Measurements from ENCODE around the gene GREB1. TPM values are rescaled to one million over a fixed set of nuclear protein-coding genes. Genes with fewer than 3 reads are reported as not detected.
A peak's percentile ranks its signal among the peaks of the same experiment; 100 is the strongest.

The GREB1 gene
- total RNA-seq, 1 experiment from 2014 or later: 0.90 TPM

DNA sequence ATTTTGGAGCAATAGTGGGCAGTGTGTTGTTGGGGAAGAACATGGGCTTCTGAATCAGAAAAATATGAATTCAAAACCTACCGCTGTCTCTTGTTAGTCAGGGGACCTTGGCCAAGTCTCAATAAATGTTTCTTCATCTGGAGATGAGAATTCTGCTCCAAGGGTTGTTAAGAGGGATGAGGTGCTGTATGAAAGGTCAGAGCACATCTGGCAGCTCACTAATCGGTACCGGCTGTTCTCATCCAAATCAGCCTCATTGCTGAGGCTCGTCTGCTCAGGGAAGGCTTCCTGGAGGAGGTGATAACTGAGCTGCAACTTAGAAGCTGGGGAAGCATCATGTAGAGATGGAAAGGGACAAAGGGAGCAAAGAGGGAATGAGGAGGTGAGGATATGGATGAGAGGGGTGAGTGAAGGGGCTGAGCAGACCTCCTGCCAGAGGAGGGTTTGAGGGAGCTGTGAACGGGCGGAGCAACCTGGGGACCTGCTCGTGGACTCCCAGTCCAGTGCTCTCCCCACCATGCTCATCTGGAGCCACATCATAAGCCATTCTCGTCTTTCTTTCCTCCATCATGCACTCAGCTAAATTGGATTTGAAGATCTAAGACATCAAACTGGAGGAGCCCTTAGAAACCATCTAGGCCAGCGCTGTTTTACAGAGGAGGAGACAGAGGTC lies 47.4 kb downstream of the GREB1 start:
- H3K27ac Mint-ChIP-seq (ENCODE audit: unreplicated experiment): no peak overlapping the region
- CTCF ChIA-PET: interaction anchor here (0.6 to 2.8 kb wide), 3 partner anchors 101 to 400 kb away, joined by 3 to 23 read pairs (median 4); no protein-coding TSS in a partner anchor
- intact Hi-C loops (cut with micrococcal nuclease; ENCODE audit: unreplicated experiment): loop anchor here (5.0 to 10.0 kb wide), 3 partner anchors 169 to 746 kb away; no protein-coding TSS in a partner anchor
- no peaks in the 10 kb centered on the region for H3K9me3 Mint-ChIP-seq (ENCODE audit: low read depth, unreplicated experiment)
- TF ChIP-seq, protein P1, sequence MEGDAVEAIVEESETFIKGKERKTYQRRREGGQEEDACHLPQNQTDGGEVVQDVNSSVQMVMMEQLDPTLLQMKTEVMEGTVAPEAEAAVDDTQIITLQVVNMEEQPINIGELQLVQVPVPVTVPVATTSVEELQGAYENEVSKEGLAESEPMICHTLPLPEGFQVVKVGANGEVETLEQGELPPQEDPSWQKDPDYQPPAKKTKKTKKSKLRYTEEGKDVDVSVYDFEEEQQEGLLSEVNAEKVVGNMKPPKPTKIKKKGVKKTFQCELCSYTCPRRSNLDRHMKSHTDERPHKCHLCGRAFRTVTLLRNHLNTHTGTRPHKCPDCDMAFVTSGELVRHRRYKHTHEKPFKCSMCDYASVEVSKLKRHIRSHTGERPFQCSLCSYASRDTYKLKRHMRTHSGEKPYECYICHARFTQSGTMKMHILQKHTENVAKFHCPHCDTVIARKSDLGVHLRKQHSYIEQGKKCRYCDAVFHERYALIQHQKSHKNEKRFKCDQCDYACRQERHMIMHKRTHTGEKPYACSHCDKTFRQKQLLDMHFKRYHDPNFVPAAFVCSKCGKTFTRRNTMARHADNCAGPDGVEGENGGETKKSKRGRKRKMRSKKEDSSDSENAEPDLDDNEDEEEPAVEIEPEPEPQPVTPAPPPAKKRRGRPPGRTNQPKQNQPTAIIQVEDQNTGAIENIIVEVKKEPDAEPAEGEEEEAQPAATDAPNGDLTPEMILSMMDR (IDR thresholded peaks at IDR 0.05; ENCODE audit: unreplicated experiment): no peak
- no TSS peak for BruUV-seq (replicated peaks)
- H3K27me3 Mint-ChIP-seq (ENCODE audit: unreplicated experiment): peaks cover 39% of the 10 kb centered on the region
- no peak overlapping the region for H3K4me3 Mint-ChIP-seq (ENCODE audit: low read depth, unreplicated experiment)
- no peaks in the 10 kb centered on the region for H3K4me1 Mint-ChIP-seq (ENCODE audit: low read depth, unreplicated experiment)
- DNase-seq: no peak
- no peaks in the 10 kb centered on the region for H3K36me3 Mint-ChIP-seq (ENCODE audit: insufficient read depth, unreplicated experiment)

DNA sequence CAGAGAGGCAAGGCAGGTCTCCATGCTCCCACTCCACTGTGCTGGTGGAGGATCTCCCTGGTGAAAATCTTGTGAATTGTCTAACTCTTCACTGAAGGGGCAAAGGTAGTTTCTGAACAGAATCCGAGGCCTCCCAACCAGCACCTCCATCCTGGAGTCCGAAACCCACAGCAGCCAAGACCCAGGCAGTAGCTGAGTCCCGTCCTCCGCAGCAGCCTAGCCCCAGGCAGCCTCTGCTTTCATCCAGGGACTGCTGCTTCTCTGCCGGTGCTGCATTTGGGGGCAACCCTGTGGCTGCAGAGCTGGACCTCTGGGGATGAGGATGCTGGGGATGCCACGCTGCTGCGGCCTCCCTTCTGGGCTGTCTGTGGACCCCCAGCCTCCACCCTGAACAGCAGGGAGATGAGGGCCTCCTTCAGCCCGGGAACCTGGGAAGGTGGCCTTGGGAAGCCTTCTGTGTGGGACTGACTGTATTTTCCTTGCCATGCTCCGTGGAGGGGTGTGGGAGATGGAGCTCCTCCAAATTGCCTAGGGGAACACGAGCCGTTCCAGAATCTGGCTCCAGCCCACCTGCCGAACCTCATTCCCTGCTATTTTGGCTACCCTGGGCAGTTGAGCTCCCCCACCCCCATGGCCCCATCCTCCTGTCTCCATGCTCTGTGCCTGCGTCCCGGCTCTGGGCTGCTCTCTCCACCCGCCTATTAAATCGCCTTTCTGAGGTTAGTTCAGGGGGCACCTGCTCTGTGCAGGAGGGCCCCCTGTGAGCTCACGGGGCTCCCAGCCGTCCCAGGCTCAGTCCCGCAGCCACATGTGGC lies 48.2 kb downstream of the GREB1 start:
- BruUV-seq (replicated peaks): no TSS peak
- intact Hi-C loops (cut with micrococcal nuclease; ENCODE audit: unreplicated experiment): loop anchor here (5.0 to 10.0 kb wide), 3 partner anchors 170 to 747 kb away; no protein-coding TSS in a partner anchor
- Mint-ChIP-seq H3K27ac (ENCODE audit: unreplicated experiment) (no peak overlapping the region), H3K4me3 (ENCODE audit: low read depth, unreplicated experiment) (no peak overlapping the region), H3K27me3 (ENCODE audit: unreplicated experiment) (peaks cover 46% of the 10 kb centered on the region), H3K4me1 (ENCODE audit: low read depth, unreplicated experiment) (no peaks in the 10 kb centered on the region), H3K36me3 (ENCODE audit: insufficient read depth, unreplicated experiment) (no peaks in the 10 kb centered on the region), H3K9me3 (ENCODE audit: low read depth, unreplicated experiment) (no peaks in the 10 kb centered on the region)
- CTCF ChIA-PET: interaction anchor here (0.6 to 2.8 kb wide), 9 partner anchors 12 to 1110 kb away, joined by 3 to 23 read pairs (median 4); a partner anchor contains a TSS
- DNase-seq: no peak
- TF ChIP-seq, protein P1 (IDR thresholded peaks at IDR 0.05; ENCODE audit: unreplicated experiment): no peak

DNA sequence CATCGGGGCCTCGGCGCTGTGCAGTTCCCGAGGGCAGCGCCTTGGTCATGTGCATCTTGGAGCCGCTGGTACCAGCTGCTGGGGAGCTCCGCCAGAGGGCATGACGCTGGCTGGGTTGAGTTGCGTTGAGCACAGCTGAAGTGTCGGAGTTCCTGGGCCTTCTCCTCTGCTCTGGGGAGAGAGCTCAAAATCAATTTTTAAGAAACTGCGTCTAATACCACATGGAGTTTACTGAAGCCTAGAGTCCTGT lies 48.7 kb downstream of the GREB1 start:
- Mint-ChIP-seq H3K36me3 (ENCODE audit: insufficient read depth, unreplicated experiment) (no peaks in the 10 kb centered on the region), H3K9me3 (ENCODE audit: low read depth, unreplicated experiment) (no peaks in the 10 kb centered on the region), H3K27ac (ENCODE audit: unreplicated experiment) (no peak overlapping the region), H3K4me1 (ENCODE audit: low read depth, unreplicated experiment) (no peaks in the 10 kb centered on the region), H3K27me3 (ENCODE audit: unreplicated experiment) (peaks cover 52% of the 10 kb centered on the region), H3K4me3 (ENCODE audit: low read depth, unreplicated experiment) (no peak overlapping the region)
- no TSS peak for BruUV-seq (replicated peaks)
- TF ChIP-seq, protein P1 (IDR thresholded peaks at IDR 0.05; ENCODE audit: unreplicated experiment): no peak
- CTCF ChIA-PET: interaction anchor here (1.0 to 2.8 kb wide), 8 partner anchors 12 to 750 kb away, joined by 3 to 23 read pairs (median 4); a partner anchor contains a TSS
- no peak for DNase-seq
- intact Hi-C loops (cut with micrococcal nuclease; ENCODE audit: unreplicated experiment): loop anchor here (5.0 to 10.0 kb wide), 3 partner anchors 170 to 748 kb away; no protein-coding TSS in a partner anchor

DNA sequence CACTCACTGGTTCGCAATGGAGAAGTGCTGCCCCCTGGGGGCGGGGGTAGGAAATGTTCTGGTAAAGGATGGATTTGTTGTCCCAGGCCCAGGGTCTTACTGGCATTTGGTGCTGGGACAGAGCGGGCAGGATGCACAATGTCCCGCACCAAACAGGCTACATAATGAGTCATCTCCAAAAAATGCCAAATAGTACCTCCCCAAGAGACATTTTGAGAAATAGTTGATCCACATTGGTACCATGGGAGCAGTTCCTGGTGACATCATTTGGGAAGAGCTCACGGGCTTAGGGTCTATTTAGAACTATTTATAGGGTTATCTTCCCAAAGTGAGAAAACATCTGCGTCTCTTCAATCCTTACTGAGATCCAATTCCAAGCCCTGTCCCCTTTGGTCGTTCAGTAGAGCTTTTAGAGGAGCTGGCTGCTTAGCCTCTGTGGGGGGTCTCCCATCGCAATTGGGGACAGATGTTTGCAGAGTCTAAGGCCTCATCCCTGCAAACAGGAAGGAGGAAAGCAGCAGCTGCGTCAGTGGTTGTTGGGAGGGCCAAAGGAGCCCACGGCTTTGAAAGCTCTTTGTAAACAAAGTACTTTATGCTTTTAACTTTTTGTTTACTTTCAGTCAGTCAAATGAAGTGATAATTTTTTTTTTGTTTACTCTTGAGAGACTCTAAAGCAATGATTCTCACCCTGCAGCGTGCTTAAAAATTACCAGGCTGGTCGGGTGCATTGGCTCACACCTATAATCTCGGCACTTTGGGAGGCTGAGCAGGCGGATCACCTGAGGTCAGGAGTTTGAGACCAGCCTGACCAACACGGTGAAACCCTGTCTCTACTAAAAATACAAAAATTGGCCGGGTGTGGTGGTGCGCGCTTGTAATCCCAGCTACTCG lies 49.3 kb downstream of the GREB1 start:
- H3K9me3 Mint-ChIP-seq (ENCODE audit: low read depth, unreplicated experiment): no peaks in the 10 kb centered on the region
- H3K4me1 Mint-ChIP-seq (ENCODE audit: low read depth, unreplicated experiment): no peaks in the 10 kb centered on the region
- H3K4me3 Mint-ChIP-seq (ENCODE audit: low read depth, unreplicated experiment): no peak overlapping the region
- peaks cover 54% of the 10 kb centered on the region for H3K27me3 Mint-ChIP-seq (ENCODE audit: unreplicated experiment)
- H3K36me3 Mint-ChIP-seq (ENCODE audit: insufficient read depth, unreplicated experiment): no peaks in the 10 kb centered on the region
- peak; percentile 81 for DNase-seq
- TF ChIP-seq, protein P1 (IDR thresholded peaks at IDR 0.05; ENCODE audit: unreplicated experiment): peak; percentile 80
- intact Hi-C loops (cut with micrococcal nuclease; ENCODE audit: unreplicated experiment): loop anchor here (5.0 to 10.0 kb wide), 3 partner anchors 171 to 748 kb away; no protein-coding TSS in a partner anchor
- CTCF ChIA-PET: interaction anchor here (1.0 to 2.8 kb wide), 9 partner anchors 13 to 751 kb away, joined by 3 to 23 read pairs (median 4); partner anchors contain the start of gene SLC66A3
- no TSS peak for BruUV-seq (replicated peaks)
- no peak overlapping the region for H3K27ac Mint-ChIP-seq (ENCODE audit: unreplicated experiment)

All from Calu3 (cell line).